EL (cell line): ENCODE data around the gene TROAP.
A peak's percentile ranks its signal among the peaks of the same experiment; 100 is the strongest.
"Not testable (repeated sequence)": the region's sequence is repeated elsewhere in the genome, so short reads cannot be mapped to it uniquely, and the experiment has no call there.

Source experiments
- DNase-seq: peaks from one replicate; pipeline ENCODE4 v3.0.0-alpha.2; 2016

TROAP gene

DNA sequence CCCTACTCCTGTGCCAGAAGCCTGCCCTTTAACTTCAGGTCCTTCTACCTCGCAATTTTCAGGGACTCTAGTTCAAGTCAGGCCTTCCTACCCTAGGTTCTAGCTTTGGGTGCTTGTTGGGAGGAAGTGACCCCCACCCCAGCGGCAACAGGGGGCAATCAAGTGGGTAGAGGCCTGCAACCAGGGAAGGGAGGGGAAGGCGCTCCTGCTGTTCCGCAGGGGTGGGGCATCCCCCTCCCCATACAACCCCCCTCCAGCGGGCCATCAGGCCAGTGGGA, 28.3 kb upstream of the TROAP start:
- no peak for DNase-seq

DNA sequence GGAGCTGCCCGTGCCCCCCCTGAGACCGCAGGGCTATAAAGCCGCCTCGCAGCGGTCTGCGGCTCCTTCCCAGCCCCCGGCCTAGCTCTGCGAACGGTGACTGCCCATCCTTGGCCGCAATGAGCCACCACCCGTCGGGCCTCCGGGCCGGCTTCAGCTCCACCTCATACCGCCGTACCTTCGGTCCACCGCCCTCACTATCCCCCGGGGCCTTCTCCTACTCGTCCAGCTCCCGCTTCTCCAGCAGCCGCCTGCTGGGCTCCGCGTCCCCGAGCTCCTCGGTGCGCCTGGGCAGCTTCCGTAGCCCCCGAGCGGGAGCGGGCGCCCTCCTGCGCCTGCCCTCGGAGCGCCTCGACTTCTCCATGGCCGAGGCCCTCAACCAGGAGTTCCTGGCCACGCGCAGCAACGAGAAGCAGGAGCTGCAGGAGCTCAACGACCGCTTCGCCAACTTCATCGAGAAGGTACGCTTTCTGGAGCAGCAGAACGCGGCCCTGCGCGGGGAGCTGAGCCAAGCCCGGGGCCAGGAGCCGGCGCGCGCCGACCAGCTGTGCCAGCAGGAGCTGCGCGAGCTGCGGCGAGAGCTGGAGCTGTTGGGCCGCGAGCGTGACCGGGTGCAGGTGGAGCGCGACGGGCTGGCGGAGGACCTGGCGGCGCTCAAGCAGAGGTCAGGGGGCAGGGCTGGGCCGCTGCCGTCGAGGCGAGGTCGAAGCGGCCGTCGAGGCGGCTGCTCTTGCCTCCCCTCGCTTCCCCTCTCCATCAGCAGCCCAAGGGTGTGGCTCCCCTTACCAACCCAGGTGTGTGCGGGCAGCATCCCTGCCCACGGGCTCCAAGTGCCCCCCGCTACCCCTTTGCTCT, 27.7 kb upstream of the TROAP start, which contains the start of gene PRPH:
Gene PRPH (plus strand): TSS at position 66 of the 855 bp plus-strand sequence. CDS start 54 bp downstream, at position 120.
- DNase-seq = no peak

DNA sequence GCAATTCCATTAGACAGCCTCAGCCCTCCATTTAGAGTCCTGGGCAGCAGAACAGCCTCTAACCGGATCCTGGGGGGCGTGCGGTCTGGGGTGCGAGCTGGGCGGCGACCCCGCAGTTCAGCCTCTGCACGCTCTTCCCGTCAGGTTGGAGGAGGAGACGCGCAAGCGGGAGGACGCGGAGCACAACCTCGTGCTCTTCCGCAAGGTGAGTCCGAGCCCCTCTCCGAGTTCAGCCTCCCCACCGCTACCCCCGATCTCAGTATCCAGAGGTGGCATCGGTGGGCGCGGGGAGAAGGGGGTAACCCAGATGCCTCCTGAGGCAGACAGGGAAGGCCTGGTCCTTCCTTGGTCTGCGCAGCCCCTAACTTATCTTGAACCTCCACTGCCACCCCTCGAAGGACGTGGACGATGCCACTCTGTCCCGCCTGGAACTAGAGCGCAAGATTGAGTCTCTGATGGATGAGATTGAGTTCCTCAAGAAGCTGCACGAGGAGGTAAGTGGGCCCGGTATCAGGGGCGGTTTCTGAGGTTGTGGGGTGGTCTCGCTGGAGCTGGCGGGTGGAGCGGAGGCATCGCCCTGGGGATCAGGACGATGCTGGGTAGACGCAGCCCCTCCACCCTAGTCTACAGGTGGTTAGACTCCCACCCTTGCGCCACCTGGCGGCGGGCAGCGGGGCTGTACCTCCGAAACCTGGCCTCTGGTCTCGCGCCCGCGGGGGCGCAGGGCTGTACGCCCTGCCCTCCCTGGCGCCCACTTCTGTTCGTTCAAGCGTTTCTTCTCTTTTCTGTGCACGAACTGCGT, 26.8 kb upstream of the TROAP start:
- no peak for DNase-seq

DNA sequence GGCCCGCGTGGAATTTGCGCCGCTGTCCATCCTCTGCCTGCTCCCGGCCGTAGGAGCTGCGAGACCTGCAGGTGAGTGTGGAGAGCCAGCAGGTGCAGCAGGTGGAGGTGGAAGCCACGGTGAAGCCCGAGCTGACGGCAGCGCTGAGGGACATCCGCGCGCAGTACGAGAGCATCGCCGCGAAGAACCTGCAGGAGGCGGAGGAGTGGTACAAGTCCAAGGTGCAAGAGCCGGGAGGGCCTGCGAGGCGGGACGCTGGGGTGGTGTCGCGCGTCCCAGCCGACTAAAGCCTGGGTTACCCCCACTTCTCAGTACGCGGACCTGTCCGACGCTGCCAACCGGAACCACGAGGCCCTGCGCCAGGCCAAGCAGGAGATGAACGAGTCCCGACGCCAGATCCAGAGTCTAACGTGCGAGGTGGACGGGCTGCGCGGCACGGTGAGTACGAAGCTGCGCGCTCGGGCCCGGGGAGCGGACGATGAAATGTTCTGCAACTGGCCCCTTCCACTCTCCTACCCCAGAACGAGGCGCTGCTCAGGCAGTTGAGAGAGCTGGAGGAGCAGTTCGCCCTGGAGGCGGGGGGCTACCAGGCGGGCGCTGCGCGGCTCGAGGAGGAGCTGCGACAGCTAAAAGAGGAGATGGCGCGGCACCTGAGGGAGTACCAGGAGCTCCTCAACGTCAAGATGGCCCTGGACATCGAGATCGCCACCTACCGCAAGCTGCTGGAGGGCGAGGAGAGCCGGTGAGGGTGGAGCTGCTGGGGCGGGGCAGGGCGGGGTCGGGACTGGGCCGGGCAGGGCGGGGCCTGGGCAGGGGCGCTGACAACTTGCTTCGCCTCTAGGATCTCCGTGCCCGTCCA, 26.0 kb upstream of the TROAP start:
- DNase-seq = peak; percentile 43

DNA sequence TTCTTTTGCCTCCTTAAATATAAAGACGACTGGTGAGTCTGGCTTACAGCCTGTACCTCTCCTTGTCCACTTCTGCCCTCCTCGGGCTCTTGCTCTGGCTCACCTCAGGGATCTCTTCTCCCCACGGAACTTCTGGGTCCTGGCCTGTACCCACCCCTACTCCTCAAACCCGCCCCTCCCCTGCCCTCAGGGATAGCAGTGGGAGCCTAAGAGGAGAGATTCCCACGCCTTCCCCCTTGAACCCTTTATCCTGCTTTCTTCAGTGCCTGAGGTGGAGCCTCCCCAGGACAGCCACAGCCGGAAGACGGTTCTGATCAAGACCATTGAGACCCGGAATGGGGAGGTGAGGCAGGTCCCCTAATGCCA, 25.4 kb upstream of the TROAP start:
- DNase-seq = no peak

DNA sequence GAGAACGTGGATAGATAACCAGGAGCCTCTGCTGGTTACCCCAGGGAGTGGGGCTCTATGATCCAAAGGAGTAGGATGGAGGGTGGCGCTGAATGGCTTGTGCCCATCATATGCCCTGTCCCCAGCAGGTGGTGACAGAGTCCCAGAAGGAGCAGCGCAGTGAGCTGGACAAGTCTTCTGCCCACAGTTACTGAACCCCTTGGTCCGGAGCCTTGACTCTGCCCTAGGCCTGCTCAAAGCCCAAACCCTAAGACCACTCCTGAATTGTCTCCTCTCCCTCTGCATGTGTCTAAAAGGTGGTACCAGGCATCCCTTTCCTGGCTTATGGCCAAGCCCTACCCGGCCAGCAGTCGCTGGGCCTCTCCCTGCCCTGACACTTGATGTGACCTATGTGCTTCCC, 24.9 kb upstream of the TROAP start:
- DNase-seq = no peak

DNA sequence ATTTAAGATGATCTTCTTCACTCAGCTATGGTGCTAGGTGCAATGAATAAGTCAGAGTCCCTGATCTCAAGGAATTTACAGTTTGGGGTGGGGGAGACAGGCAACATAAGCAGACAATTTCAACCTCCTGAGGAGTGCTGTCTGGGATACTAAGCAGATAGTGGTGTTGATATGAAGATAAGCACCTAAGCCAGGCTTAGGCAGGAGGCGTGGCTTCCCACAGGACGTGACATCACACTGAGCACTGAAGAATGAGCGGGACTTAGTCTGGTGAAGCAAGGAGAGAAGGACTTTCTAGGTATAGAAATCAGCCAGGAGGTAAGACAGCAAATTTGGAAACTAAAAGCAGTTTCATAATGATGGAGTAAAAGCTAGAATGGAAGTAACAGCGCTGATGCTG, 21.3 kb upstream of the TROAP start:
- no peak for DNase-seq

DNA sequence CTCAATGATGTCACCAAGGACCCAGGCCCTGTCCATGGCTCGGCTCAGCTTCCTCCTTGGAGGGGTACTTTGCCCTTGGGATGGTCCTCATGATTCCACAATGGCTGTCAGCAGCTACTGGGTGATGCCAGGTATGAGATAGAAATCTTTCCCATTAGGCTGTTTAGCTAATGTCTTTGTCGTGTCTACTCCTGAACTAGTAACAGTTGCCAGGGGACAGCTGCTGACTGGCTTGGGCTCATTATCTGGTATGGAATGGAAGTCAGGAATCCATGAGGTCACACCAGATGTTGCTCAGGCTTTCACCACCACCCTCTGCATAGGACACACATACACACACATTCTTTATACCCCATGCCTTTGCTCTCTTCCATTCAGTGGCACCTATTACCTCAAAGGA, 18.9 kb upstream of the TROAP start:
- peak; percentile 36 for DNase-seq

DNA sequence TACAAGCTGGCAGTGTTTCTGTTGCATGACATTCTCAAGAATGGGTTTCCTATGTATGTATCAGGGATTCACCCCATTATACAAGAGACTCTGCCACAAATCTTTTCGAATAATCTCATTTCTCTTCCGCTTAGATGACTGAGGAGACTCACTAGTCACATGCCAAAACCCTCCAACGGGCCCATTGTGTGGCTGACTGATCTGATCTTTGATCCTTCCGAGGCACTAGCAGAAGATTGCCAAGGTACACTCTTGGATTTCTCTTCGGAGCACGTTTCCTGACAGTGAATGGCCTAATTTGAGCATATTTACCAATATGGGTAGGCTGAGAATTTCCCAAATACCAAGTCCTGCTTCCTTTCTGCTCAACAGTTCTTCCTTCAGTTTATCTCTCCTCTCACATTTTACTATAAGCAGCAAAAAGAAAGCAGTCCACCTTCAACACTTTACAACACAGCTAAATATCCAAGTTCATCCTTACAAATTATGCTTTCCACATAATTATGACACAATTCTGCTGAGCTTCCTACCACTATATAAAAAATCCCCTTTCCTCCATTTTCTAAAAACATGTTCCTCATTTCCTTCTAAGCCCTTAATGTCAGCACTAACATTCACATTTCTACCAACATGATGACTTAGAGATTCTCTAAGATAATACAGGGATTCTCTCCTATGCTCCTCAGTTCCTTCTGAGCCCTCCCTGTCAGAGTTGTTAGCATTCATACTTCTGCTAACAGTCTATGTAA, 17.1 kb upstream of the TROAP start:
- DNase-seq = no peak

DNA sequence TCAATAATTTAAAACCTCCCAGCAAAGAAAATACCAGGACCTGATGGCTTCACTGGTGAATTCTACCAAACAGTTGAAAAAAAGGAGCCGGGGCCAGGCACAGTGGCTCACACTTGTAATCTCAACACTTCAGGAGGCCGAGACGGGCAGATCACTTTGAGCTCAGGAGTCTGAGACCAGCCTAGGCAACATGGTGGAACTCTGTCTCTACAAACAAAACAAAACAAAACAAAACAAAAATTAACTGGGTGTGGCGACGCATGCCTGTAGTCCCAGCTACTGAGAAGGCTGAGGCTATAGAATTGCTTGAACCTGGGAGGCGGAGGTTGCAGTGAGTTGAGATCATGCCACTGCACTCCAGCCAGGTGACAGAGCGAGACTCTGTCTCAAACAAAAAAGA, 13.7 kb upstream of the TROAP start:
- no peak for DNase-seq

DNA sequence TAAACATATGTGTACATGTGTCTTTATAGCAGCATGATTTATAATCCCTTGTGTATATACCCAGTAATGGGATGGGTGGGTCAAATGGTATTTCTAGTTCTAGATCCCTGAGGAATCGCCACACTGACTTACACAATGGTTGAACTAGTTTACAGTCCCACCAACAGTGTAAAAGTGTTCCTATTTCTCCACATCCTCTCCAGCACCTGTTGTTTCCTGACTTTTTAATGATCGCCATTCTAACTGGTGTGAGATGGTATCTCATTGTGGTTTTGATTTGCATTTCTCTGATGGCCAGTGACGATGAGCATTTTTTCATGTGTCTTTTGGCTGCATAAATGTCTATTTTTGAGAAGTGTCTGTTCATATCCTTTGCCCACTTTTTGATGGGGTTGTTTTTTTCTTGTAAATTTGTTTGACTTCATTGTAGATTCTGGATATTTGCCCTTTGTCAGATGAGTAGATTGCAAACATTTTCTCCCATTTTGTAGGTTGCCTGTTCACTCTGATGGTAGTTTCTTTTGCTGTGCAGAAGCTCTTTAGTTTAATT, 12.5 kb upstream of the TROAP start:
- DNase-seq = not testable (repeated sequence)

DNA sequence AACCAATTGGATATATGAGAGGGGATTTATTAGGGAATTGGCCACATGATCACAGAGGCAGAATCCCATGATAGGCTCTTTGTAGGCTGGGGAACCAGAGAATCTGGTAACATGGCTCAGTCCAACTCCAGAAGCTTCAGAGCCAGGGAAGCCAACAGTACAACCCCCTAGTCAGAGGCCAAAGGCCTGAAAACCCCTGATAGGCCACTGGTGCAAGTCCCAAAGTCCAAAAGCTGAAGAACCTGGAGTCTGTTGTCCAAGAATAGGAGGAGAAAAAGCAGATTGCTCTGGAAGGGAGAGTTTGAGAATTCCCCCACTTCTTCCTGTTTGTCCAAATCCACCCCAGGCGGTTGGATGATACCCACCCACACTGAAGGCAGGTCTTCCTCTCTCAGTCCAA, 8.2 kb upstream of the TROAP start:
- no peak for DNase-seq

DNA sequence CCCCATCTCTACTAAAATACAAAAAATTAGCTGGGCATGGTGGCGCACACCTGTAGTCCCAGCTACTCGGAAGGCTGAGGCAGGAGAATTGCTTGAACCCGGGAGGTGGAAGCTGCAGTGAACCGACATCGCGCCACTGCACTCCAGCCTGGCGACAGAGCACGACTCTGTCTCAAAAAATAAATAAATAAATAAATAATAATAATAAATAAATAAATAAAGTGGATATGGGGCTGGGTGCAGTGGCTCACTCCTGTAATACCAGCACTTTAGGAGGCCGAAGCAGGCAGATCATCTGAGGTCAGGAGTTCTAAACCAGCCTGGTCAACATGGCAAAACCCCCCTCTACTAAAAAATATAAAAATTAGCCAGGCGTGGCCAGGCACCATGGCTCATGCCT, 5.9 kb upstream of the TROAP start:
- DNase-seq = not testable (repeated sequence)

DNA sequence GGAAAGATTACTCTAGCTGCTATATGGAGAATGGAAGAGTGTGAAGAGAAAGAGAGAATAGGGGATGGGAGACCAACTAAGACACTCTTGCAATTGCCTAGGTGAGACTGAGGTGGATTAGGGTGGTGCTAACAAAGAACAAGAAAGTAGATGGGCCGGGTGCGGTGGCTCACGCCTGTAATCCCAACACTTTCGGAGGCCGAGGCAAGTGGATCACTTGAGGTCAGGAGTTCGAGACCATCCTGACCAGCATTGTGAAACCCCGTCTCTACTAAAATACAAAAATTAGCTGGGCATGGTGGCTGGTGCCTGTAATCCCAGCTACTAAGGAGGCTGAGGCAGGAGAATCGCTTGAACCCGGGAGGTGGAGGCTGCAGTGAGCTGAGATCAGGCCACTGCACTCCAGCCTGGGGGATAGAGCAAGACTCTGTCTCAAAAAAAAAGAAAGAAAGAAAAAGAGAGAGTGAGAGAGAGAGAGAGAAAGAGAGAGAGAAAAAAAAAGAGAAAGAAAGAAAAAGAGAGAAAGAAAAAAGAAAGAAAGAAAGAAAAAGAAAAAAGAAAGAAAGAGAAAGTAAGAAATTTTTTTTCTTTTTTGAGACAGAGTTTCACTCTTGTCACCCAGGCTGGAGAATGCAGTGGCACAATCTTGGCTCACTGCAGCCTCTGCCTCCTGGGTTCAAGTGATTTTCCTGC, 2.5 kb upstream of the TROAP start:
- not testable (repeated sequence) for DNase-seq

DNA sequence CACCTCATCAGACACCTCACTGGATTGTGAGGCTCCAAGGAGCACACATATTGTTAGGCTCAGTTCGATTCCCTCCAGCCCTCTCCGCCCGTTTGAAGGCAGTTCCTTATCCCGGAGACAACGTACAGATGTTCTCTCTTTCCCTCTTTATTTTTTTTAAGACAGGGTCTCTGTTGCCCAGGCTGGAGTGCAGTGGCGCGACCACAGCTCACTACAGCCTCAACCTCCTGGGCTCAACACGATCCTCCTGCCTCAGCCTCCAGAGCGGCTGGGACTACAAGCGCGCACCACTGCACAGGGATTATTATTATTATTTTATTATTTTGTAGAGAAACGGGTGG, 718 bp upstream of the TROAP start:
- no peak for DNase-seq

DNA sequence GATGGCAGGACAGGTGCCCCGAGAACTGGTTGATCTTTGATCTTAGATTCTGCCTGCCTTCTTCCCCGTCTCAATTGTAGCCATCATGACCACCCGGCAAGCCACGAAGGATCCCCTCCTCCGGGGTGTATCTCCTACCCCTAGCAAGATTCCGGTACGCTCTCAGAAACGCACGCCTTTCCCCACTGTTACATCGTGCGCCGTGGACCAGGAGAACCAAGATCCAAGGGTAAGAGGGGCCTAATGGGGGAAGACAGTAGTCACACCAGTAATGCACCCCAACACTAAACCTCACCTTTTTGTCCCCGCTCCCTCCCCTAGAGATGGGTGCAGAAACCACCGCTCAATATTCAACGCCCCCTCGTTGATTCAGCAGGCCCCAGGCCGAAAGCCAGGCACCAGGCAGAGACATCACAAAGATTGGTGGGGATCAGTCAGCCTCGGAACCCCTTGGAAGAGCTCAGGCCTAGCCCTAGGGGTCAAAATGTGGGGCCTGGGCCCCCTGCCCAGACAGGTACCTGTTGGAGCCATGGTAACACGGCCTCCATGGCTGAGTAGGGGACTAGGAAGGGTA, 556 bp downstream of the TROAP start:
- no peak for DNase-seq

DNA sequence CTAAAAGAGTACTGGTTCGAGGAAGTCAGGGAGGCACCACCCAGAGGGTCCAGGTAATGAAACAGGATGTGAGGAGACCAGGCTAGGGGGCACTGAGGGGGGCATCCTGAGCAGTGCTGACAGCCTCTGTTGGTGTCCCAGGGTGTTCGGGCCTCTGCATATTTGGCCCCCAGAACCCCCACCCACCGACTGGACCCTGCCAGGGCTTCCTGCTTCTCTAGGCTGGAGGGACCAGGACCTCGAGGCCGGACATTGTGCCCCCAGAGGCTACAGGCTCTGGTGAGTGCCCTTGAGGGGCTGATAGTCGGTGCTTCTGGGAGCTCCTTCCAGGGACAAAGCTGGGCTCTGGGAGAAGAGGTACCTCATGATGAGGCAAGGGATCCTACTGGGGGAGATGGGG, 2.6 kb downstream of the TROAP start:
- no peak for DNase-seq

DNA sequence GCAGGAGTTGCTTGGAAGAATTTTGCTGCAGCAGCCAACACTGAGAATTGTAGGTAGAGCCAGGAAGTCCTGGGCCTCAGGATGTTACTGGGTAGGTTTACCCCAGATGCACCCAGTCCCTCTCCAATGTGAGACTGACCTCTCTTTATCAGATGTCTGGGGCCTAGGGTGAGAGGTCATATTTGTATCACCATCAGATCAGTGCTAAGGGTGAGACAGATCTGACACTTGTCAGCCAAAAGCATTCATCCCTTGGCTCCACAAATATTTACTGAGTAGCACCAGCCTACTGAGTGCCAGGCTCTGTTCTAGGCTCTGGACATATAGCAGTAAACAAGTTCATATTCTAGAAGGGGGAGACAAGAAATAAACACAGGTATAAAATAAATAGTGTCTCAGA, 4.3 kb downstream of the TROAP start:
- DNase-seq = no peak

DNA sequence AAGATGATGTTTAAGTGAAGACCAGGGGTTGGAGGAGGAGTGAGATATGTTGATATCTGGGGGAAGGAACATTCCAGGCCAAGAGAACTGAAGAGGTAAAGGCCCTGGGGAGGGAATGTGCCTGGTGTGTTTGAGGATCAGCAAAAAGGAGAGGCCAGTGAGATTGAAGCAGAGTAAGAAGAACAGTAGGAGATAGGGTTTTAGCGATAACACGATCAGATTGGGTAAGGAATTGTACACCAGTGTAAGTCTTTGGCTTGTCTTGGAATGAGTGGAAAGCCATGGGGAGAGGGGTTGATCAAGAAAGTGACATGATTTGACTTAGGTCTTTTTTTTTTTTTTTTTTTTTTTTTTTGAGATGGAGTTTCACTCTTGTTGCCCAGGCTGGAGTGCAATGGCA, 4.8 kb downstream of the TROAP start:
- no peak for DNase-seq

DNA sequence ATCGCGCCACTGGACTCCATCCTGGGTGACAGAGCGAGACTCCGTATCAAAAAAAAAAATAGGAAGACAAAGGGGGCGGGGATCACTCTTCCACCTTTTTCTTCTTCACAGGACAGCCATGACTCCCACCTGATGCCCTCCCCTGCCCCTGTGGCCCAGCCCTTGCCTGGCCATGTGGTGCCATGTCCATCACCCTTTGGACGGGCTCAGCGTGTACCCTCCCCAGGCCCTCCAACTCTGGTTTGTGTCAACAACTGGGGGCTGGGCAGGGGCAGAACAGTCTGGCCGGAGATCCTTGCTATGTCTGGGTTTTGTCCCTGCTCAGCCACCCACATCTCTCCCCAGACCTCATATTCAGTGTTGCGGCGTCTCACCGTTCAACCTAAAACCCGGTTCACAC, 5.8 kb downstream of the TROAP start:
- no peak for DNase-seq

DNA sequence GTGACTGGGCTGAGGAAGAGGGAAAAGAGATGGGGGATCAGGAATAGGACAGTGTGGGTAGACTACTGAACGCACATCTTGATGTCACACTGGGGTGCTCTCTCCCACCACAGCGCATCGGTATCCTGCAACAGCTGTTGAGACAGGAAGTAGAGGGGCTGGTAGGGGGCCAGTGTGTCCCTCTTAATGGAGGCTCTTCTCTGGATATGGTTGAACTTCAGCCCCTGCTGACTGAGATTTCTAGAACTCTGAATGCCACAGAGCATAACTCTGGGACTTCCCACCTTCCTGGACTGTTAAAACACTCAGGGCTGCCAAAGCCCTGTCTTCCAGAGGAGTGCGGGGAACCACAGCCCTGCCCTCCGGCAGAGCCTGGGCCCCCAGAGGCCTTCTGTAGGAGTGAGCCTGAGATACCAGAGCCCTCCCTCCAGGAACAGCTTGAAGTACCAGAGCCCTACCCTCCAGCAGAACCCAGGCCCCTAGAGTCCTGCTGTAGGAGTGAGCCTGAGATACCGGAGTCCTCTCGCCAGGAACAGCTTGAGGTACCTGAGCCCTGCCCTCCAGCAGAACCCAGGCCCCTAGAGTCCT, 7.1 kb downstream of the TROAP start:
- DNase-seq = no peak
